HG03025 (cell line): ENCODE results near the gene BCLAF3.

Experiments
- ATAC-seq: cut with Tn5 transposase; IDR thresholded peaks from one replicate; pipeline ENCODE4 v1.9.1; 2021; ENCODE audit warnings: mild to moderate bottlenecking, moderate library complexity; ENCODE audit not compliant: unreplicated experiment, low FRiP score

BCLAF3 gene

DNA sequence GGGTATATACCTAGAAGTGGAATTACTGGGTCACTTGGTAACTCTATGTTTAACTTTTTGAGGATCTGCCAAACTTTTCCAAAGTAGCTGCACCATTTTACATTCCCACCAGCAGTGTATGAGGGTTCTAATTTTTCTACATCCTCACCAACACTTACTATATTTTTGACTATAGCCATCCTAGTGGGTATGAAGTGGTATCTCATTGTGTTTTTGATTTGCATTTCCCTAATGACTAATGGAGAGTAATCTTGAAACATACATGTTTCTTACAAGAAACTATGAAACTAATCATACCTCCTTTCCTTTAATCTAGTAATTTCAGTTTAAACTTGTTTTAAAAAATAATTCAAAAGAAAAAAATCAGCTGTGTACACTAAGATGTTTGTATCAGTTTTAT lies 17.9 kb downstream of the BCLAF3 start:
- ATAC-seq = no peak

DNA sequence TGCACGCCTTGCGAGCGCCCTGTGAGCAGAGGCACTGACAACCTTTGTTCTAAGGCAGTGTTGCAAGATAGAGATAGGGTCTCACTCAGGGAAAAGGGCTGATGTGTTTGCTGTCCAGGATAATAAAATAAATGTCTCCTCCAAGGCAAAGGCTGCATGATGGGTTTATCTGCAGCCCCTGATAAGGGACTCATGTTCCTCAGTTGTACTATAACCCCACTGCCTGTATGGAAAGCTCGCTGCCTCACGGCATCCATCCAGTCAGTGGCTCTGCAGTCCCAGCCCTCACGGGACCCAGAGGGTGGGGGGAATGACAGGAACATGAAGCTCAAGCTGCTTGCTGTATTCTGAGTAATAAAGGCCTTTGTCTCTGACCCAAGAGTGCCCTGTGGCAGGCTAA lies 22.6 kb downstream of the BCLAF3 start:
- ATAC-seq = no peak

- ATAC-seq = no peak
Observed at GRCh38 chrX:19966056-19966455, 24.8 kb downstream of the BCLAF3 start.

- no peak for ATAC-seq
Observed at GRCh38 chrX:19964017-19964710, 26.7 kb downstream of the BCLAF3 start.

GRCh38 chrX:19960913-19961312 lies 29.9 kb downstream of the BCLAF3 start:
- no peak for ATAC-seq

- ATAC-seq = no peak
Observed at GRCh38 chrX:19958552-19959486, 32.0 kb downstream of the BCLAF3 start.

DNA sequence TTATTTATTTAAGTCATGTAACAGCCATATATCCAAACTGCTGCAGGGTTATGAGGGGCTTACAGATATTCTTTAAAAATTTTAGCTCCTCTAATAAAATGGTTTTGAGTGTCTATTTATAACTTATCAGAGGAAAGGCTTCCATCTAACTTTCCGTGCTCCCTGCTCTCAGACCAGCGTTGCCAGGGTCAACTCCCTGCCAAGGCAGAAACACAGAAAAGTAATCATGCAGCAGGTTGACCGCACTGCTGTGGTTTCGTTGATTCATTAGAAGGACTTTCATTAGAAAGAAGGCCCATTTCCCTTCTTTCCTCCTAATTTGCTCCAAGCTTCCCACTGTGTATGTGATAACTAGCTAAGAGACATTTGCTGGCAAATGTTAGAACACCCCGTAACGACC lies 33.9 kb downstream of the BCLAF3 start:
- ATAC-seq = no peak

GRCh38 chrX:19956306-19956705 lies 34.6 kb downstream of the BCLAF3 start:
- ATAC-seq = no peak

- no peak for ATAC-seq
Observed at GRCh38 chrX:19955306-19955705, 35.6 kb downstream of the BCLAF3 start.

GRCh38 chrX:19954335-19955096 lies 36.3 kb downstream of the BCLAF3 start:
- ATAC-seq = no peak

GRCh38 chrX:19953145-19953544 lies 37.7 kb downstream of the BCLAF3 start:
- no peak for ATAC-seq

GRCh38 chrX:19949340-19949739 lies 41.5 kb downstream of the BCLAF3 start:
- no peak for ATAC-seq

DNA sequence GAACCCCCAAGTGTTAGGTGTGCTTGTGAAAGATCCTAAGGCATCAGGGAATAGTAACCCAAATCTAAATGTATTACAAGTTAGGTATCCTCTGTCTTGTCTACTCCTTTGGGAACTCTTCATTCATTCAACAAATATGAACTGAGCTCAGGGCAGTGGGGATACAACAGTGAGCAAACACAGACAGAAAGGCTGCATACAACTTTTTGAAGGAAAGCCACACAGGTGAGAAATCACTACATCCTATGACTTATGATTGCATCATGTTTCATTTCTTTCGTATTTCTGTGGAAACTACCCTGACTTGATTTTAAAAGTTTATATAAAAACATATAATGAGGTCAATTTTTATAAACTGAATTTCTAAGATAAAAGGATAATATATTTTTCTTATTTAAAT lies 43.2 kb downstream of the BCLAF3 start:
- no peak for ATAC-seq
